IMR-90 (cell line): Measurements from ENCODE around the gene MEGF6. TPM values are rescaled to one million over a fixed set of nuclear protein-coding genes. Genes with fewer than 3 reads are reported as not detected.

Experiments
- ATAC-seq: fragments of 200-7000 bp; cut with Tn5 transposase; 2 replicates; pipeline ENCODE4 v1.9.1; 2020; ENCODE audit warnings: low read depth, mild to moderate bottlenecking, moderate library complexity
- BruUV-seq: library from RNA; stranded (reverse); fragments of 400-500 nt; replicated peaks from 2 replicates; lab custom pipeline; 2021; lab: Mats Ljungman, UMichigan
- CTCF ChIA-PET: fragments of 300-600 bp; formaldehyde crosslinking; extraction: SDS; loops from one replicate; lab custom pipeline; 2021; ENCODE audit warnings: antibody characterized with exemption; lab: Yijun Ruan, JAX
- POLR2A ChIA-PET: fragments of 300-600 bp; sonication (Branson Sonifier 250); formaldehyde crosslinking; loops from one replicate; lab custom pipeline; 2022; ENCODE audit warnings: antibody characterized with exemption; ENCODE audit not compliant: unreplicated experiment; lab: Charles Lee
- DNase-seq: peaks from one replicate; pipeline ENCODE4 v3.0.0; 2013
- H2AFZ ChIP-seq: replicated peaks from 2 replicates; pipeline ENCODE3; 2013; ENCODE audit warnings: low read length, mild to moderate bottlenecking; ENCODE audit not compliant: poor library complexity
- H2AK5ac ChIP-seq: 2 replicates; pipeline ENCODE4 v1.6.1; 2013; ENCODE audit warnings: low read depth, low read length, inconsistent platforms
- H2AK9ac ChIP-seq: replicated peaks from 2 replicates; pipeline ENCODE3; 2013; ENCODE audit warnings: mild to moderate bottlenecking, low read depth, low read length, moderate library complexity; ENCODE audit not compliant: poor library complexity
- H2BK120ac ChIP-seq: 2 replicates; pipeline ENCODE4 v1.6.1; 2013; ENCODE audit warnings: low read depth, low read length, inconsistent platforms
- H2BK15ac ChIP-seq: 3 replicates; pipeline ENCODE4 v1.6.1; 2013; ENCODE audit warnings: low read depth, low read length, inconsistent platforms
- H2BK20ac ChIP-seq: 2 replicates; pipeline ENCODE4 v1.6.1; 2013; ENCODE audit warnings: low read depth, mild to moderate bottlenecking, inconsistent platforms, low read length, moderate library complexity
- H2BK5ac ChIP-seq: 2 replicates; pipeline ENCODE4 v1.6.1; 2013; ENCODE audit warnings: mild to moderate bottlenecking, low read depth, low read length, inconsistent platforms; ENCODE audit not compliant: poor library complexity, severe bottlenecking
- H3K14ac ChIP-seq: replicated peaks from 2 replicates; pipeline ENCODE4 v1.6.1; 2013; ENCODE audit warnings: low read depth, low read length, inconsistent platforms
- H3K18ac ChIP-seq: 2 replicates; pipeline ENCODE4 v1.6.1; 2013; ENCODE audit warnings: low read depth, low read length, control low read depth
- H3K23ac ChIP-seq: 2 replicates; pipeline ENCODE4 v1.6.1; 2013; ENCODE audit warnings: low read depth, low read length, inconsistent platforms
- H3K27ac ChIP-seq: 2 replicates; pipeline ENCODE4 v1.5.1; 2013; ENCODE audit warnings: mild to moderate bottlenecking, control low read depth, low read length; ENCODE audit not compliant: insufficient read depth
- H3K27me3 ChIP-seq: 2 replicates; pipeline ENCODE4 v1.6.1; 2013; ENCODE audit warnings: low read length; ENCODE audit not compliant: control insufficient read depth, insufficient read depth
- H3K36me3 ChIP-seq: 2 replicates; pipeline ENCODE4 v1.6.1; 2013; ENCODE audit warnings: low read length, mixed read lengths; ENCODE audit not compliant: control insufficient read depth, insufficient read depth
- H3K4ac ChIP-seq: 2 replicates; pipeline ENCODE4 v1.6.1; 2013; ENCODE audit warnings: low read depth, low read length, inconsistent platforms
- H3K4me1 ChIP-seq: 2 replicates; pipeline ENCODE4 v1.6.1; 2013; ENCODE audit warnings: low read length, mixed read lengths; ENCODE audit not compliant: control insufficient read depth, insufficient read depth
- H3K4me2 ChIP-seq: 2 replicates; pipeline ENCODE4 v1.6.1; 2013; ENCODE audit warnings: low read depth, mild to moderate bottlenecking, control low read depth, low read length, moderate library complexity
- H3K4me3 ChIP-seq: 2 replicates; pipeline ENCODE4 v1.5.1; 2013; ENCODE audit warnings: low read depth, mild to moderate bottlenecking, control low read depth, low read length, moderate library complexity; ENCODE audit not compliant: insufficient read depth
- H3K56ac ChIP-seq: 2 replicates; pipeline ENCODE4 v1.6.1; 2013; ENCODE audit warnings: low read length, inconsistent platforms; ENCODE audit not compliant: insufficient read depth; ENCODE audit errors: extremely low read depth
- H3K79me1 ChIP-seq, 2 experiments: 2 replicates each; pipeline ENCODE4 v1.6.1; 2013; ENCODE audit warnings: low read length in 2 of 2, inconsistent platforms in 1 of 2, low read depth in 1 of 2
- H3K9ac ChIP-seq: 2 replicates; pipeline ENCODE4 v1.6.1; 2013; ENCODE audit warnings: low read depth, low read length, control low read depth
- H3K9me1 ChIP-seq: 2 replicates; pipeline ENCODE4 v1.6.1; 2013; ENCODE audit warnings: low read length, inconsistent platforms; ENCODE audit not compliant: insufficient read depth
- H3K9me3 ChIP-seq: 2 replicates; pipeline ENCODE4 v1.6.1; 2013; ENCODE audit warnings: low read length; ENCODE audit not compliant: control insufficient read depth, insufficient read depth
- H4K20me1 ChIP-seq: 2 replicates; pipeline ENCODE4 v1.6.1; 2013; ENCODE audit warnings: low read length, inconsistent platforms; ENCODE audit not compliant: insufficient read depth
- H4K5ac ChIP-seq: 2 replicates; pipeline ENCODE4 v1.6.1; 2013; ENCODE audit warnings: mild to moderate bottlenecking, low read depth, low read length, control low read depth
- H4K8ac ChIP-seq, 2 experiments: 2 replicates each; pipeline ENCODE4 v1.6.1; 2013; ENCODE audit warnings: low read depth in 2 of 2, low read length in 2 of 2, control low read depth in 1 of 2, inconsistent platforms in 1 of 2
- H4K91ac ChIP-seq: 2 replicates; pipeline ENCODE4 v1.6.1; 2013; ENCODE audit warnings: low read depth, low read length, inconsistent platforms; ENCODE audit not compliant: insufficient read depth
- BHLHE40 ChIP-seq: fragments of 150-350 bp; IDR thresholded peaks from 2 replicates; pipeline ENCODE4 v1.6.1; 2016; ENCODE audit warnings: mild to moderate bottlenecking, low read depth, low read length
- CEBPB ChIP-seq: IDR thresholded peaks from 2 replicates; pipeline ENCODE4 v1.6.1; 2012; ENCODE audit warnings: low read depth, low read length, improper control_type of control experiment
- CHD1 ChIP-seq: IDR thresholded peaks from 2 replicates; pipeline ENCODE4 v1.6.1; 2012; ENCODE audit warnings: low read depth, low read length, improper control_type of control experiment
- FOS ChIP-seq: fragments of 150-350 bp; IDR thresholded peaks from 2 replicates; pipeline ENCODE4 v1.6.1; 2016; ENCODE audit warnings: low read depth, low read length
- MAFK ChIP-seq: IDR thresholded peaks from 2 replicates; pipeline ENCODE4 v1.6.1; 2012; ENCODE audit warnings: low read depth, low read length, improper control_type of control experiment
- MAZ ChIP-seq: IDR thresholded peaks from 2 replicates; pipeline ENCODE4 v1.6.1; 2012; ENCODE audit warnings: low read depth, mild to moderate bottlenecking, low read length, improper control_type of control experiment, moderate library complexity, borderline replicate concordance
- MXI1 ChIP-seq: IDR thresholded peaks from 2 replicates; pipeline ENCODE4 v1.6.1; 2012; ENCODE audit warnings: low read depth, mild to moderate bottlenecking, low read length, moderate library complexity, borderline replicate concordance
- NFE2L2 ChIP-seq: fragments of 150-350 bp; IDR thresholded peaks from 2 replicates; pipeline ENCODE4 v1.6.1; 2016; ENCODE audit warnings: low read depth, mild to moderate bottlenecking, low read length
- POLR2A ChIP-seq: IDR thresholded peaks from 2 replicates; pipeline ENCODE4 v1.6.1; 2012; ENCODE audit warnings: mild to moderate bottlenecking, low read depth, low read length
- RAD21 ChIP-seq: IDR thresholded peaks from 2 replicates; pipeline ENCODE4 v1.6.1; 2012; ENCODE audit warnings: low read length, improper control_type of control experiment
- RCOR1 ChIP-seq: IDR thresholded peaks from 2 replicates; pipeline ENCODE4 v1.6.1; 2012; ENCODE audit warnings: mild to moderate bottlenecking, low read length, improper control_type of control experiment; ENCODE audit not compliant: insufficient replicate concordance
- RFX5 ChIP-seq: IDR thresholded peaks from 2 replicates; pipeline ENCODE4 v1.8.0; 2012; ENCODE audit warnings: low read depth, mild to moderate bottlenecking, low read length, moderate library complexity
- SMC3 ChIP-seq: fragments of 150-350 bp; IDR thresholded peaks from 2 replicates; pipeline ENCODE4 v1.6.1; 2016; ENCODE audit warnings: low read depth, mild to moderate bottlenecking, antibody characterized with exemption, low read length, moderate library complexity
- WGBS, 2 experiments: methylation state at CpG; one replicate each; pipeline versions ENCODE4 v1.1.5 to v1.1.7; 2013; ENCODE audit warnings: missing lambda C conversion rate in 2 of 2; ENCODE audit not compliant: insufficient read length in 1 of 2; ENCODE audit errors: extremely low coverage in 2 of 2; 5-methylcytosine and 5-hydroxymethylcytosine counted together
- dilution Hi-C: fragments of 300-500 bp; cut with HindIII; formaldehyde crosslinking; loops from one replicate; pipeline ENCODE4 v1.14.3; 2018; ENCODE audit warnings: low sequenced_read_pairs; ENCODE audit not compliant: unreplicated experiment
- in situ Hi-C: fragments of 300-500 bp; cut with MboI; formaldehyde crosslinking; loops from 3 replicates; pipeline ENCODE4 v1.14.3; 2019; ENCODE audit warnings: low sequenced_read_pairs, inconsistent platforms, mixed read lengths
- intact Hi-C: fragments of 100-400 bp; cut with micrococcal nuclease; formaldehyde crosslinking; loops from 2 replicates; pipeline ENCODE4 v1.10.0; 2022
- polyA plus RNA-seq, 3 experiments: library from polyadenylated mRNA; depleted of rRNA; stranded (reverse); fragments of >200 nt; gene quantifications; 2 replicates each; pipeline ENCODE4 v1.2.3, GENCODE V29; 2012; ENCODE audit warnings: low replicate concordance in 1 of 3
- total RNA-seq: library from RNA; depleted of rRNA; stranded (reverse); fragments of >200 nt; gene quantifications from 2 replicates; pipeline ENCODE4 v1.2.3, GENCODE V29; 2012
- TF ChIP-seq, protein P1 (sequence below): fragments of 150-350 bp; IDR thresholded peaks from 2 replicates; pipeline ENCODE4 v1.6.1; 2016; ENCODE audit warnings: low read depth, mild to moderate bottlenecking, low read length, moderate library complexity, borderline replicate concordance
- TF ChIP-seq, protein P2 (sequence below): conservative IDR thresholded peaks from 2 replicates; pipeline ENCODE4 v1.5.1; 2012; ENCODE audit warnings: mild to moderate bottlenecking, low read depth, low read length, improper control_type of control experiment
- TF ChIP-seq, protein P3 (sequence below): fragments of 150-350 bp; IDR thresholded peaks from 2 replicates; pipeline ENCODE4 v1.6.1; 2017; ENCODE audit warnings: mild to moderate bottlenecking, antibody characterized with exemption, low read length, low read depth

Gene MEGF6
- total and polyA plus RNA-seq, 2 of the 4 experiments (the other 2 are of a cell fraction): 0.72 to 4.1 TPM

DNA sequence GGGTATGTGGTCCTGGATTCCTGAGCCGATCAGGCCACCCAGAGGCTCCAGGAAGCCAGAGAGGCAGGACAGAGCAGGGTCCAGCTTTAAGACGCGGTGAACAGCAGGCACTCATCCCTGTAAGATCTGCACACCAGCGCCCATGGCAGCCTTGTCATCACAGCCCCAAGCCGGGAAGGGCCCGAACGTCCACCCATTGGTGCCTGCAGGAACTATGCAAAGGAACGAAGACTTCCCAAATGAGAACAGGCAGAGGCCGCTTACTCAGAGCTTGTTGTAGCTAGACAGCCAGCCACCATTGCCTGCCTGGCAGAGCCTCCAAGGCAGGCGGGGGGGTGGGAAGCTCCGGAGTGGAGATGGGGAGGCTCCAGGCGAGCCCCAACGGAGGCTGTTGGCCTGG lies 169.0 kb downstream of the MEGF6 start:
- no peaks in the 10 kb centered on the region for H3K79me1 ChIP-seq
- POLR2A ChIA-PET: no interaction called here
- TF ChIP-seq RCOR1 (no peak), CHD1 (no peak), FOS (no peak), CEBPB (no peak), BHLHE40 (no peak), SMC3 (no peak), POLR2A (no peak), MAFK (no peak), MXI1 (no peak), RFX5 (no peak), MAZ (no peak), NFE2L2 (no peak), RAD21 (no peak)
- TF ChIP-seq, protein P1, sequence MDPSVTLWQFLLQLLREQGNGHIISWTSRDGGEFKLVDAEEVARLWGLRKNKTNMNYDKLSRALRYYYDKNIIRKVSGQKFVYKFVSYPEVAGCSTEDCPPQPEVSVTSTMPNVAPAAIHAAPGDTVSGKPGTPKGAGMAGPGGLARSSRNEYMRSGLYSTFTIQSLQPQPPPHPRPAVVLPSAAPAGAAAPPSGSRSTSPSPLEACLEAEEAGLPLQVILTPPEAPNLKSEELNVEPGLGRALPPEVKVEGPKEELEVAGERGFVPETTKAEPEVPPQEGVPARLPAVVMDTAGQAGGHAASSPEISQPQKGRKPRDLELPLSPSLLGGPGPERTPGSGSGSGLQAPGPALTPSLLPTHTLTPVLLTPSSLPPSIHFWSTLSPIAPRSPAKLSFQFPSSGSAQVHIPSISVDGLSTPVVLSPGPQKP: no peak
- TF ChIP-seq, protein P2, sequence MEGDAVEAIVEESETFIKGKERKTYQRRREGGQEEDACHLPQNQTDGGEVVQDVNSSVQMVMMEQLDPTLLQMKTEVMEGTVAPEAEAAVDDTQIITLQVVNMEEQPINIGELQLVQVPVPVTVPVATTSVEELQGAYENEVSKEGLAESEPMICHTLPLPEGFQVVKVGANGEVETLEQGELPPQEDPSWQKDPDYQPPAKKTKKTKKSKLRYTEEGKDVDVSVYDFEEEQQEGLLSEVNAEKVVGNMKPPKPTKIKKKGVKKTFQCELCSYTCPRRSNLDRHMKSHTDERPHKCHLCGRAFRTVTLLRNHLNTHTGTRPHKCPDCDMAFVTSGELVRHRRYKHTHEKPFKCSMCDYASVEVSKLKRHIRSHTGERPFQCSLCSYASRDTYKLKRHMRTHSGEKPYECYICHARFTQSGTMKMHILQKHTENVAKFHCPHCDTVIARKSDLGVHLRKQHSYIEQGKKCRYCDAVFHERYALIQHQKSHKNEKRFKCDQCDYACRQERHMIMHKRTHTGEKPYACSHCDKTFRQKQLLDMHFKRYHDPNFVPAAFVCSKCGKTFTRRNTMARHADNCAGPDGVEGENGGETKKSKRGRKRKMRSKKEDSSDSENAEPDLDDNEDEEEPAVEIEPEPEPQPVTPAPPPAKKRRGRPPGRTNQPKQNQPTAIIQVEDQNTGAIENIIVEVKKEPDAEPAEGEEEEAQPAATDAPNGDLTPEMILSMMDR: no peak
- TF ChIP-seq, protein P3, sequence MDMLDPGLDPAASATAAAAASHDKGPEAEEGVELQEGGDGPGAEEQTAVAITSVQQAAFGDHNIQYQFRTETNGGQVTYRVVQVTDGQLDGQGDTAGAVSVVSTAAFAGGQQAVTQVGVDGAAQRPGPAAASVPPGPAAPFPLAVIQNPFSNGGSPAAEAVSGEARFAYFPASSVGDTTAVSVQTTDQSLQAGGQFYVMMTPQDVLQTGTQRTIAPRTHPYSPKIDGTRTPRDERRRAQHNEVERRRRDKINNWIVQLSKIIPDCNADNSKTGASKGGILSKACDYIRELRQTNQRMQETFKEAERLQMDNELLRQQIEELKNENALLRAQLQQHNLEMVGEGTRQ: no peak
- H2AK5ac ChIP-seq: no peak overlapping the region
- H3K9me1 ChIP-seq: no peaks in the 10 kb centered on the region
- no peaks in the 10 kb centered on the region for H4K20me1 ChIP-seq
- no peak overlapping the region for H3K14ac ChIP-seq
- no peak overlapping the region for H3K4ac ChIP-seq
- CTCF ChIA-PET: no interaction called here
- H3K36me3 ChIP-seq: no peaks in the 10 kb centered on the region
- H3K4me2 ChIP-seq: no peak overlapping the region
- no peak overlapping the region for H3K56ac ChIP-seq
- ATAC-seq (no peak), DNase-seq (no peak)
- WGBS, 2 experiments: 75% methylated on average over 4 of the region's 13 CpGs; no CpG with 5 or more reads in 1 of the 2 experiments
- intact Hi-C loops (no loop called here), in situ Hi-C loops (no loop called here), dilution Hi-C loops (no loop called here)
- H2BK15ac ChIP-seq: no peak overlapping the region
- H3K27me3 ChIP-seq: peaks cover 34% of the 10 kb centered on the region
- H2AK9ac ChIP-seq: no peak overlapping the region
- H3K4me1 ChIP-seq: no peaks in the 10 kb centered on the region
- H3K27ac ChIP-seq: no peak overlapping the region
- H3K18ac ChIP-seq: no peak overlapping the region
- H2AFZ ChIP-seq: no peak overlapping the region
- H3K23ac ChIP-seq: no peak overlapping the region
- H4K5ac ChIP-seq: no peak overlapping the region
- BruUV-seq: no TSS peak
- H2BK20ac ChIP-seq: no peak overlapping the region
- no peak overlapping the region for H4K91ac ChIP-seq
- H2BK120ac ChIP-seq: no peak overlapping the region
- H3K9ac ChIP-seq: no peak overlapping the region
- no peak overlapping the region for H3K4me3 ChIP-seq
- no peak overlapping the region for H2BK5ac ChIP-seq
- H3K9me3 ChIP-seq: peaks cover under 1% of the 10 kb centered on the region; the same call in 1 of the 2 replicates
- H4K8ac ChIP-seq: no peak overlapping the region
